Measurements from ENCODE around the gene ACSL1. TPM values are rescaled to one million over a fixed set of nuclear protein-coding genes. Genes with fewer than 3 reads are reported as not detected.

Gene ACSL1
- total and polyA plus RNA-seq, 2 donors (not counting 1 experiment from before 2014, with no cell fraction given), result 15.4 to 30.1 TPM

DNA sequence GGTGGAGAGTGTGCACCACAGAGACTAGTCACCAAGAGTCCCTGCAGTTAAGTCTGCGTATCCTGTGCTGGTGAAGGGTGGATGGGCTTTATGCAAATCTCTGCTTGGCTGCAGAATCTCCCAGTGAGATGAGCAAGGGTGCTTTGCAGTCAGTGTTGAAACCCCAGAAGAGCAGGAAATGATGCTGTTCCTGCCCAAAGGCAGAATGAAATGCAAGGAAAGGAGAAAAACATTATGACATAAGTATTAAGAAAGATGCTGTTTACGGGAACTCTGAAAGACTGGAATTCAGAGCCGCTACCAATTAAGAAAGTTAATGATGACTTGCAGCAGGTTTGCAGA lies 25.4 kb upstream of the ACSL1 start:
- H3K27ac ChIP-seq (ENCODE audit: insufficient read depth, low read length), result no peak overlapping the region
- H3K9me3 ChIP-seq (ENCODE audit: control insufficient read depth, insufficient read depth, low read depth, low read length), result no peaks in the 10 kb centered on the region
- H2AFZ ChIP-seq (ENCODE audit: low read length), result no peak overlapping the region
- H3K4me1 ChIP-seq (ENCODE audit: control insufficient read depth, extremely low read depth, insufficient read depth, low read length), result no peaks in the 10 kb centered on the region
- H3K4me2 ChIP-seq (ENCODE audit: extremely low read depth, insufficient read depth, low read length), result no peak overlapping the region
- no peaks in the 10 kb centered on the region for H3K36me3 ChIP-seq (ENCODE audit: control insufficient read depth, insufficient read depth, low read length)
- no peaks in the 10 kb centered on the region for H4K20me1 ChIP-seq (ENCODE audit: control insufficient read depth, extremely low read depth, insufficient read depth, low read length)
- TF ChIP-seq EZH2 (IDR thresholded peaks at IDR 0.05; ENCODE audit: low read length, missing control alignments), result no peak
- TF ChIP-seq, protein P1, sequence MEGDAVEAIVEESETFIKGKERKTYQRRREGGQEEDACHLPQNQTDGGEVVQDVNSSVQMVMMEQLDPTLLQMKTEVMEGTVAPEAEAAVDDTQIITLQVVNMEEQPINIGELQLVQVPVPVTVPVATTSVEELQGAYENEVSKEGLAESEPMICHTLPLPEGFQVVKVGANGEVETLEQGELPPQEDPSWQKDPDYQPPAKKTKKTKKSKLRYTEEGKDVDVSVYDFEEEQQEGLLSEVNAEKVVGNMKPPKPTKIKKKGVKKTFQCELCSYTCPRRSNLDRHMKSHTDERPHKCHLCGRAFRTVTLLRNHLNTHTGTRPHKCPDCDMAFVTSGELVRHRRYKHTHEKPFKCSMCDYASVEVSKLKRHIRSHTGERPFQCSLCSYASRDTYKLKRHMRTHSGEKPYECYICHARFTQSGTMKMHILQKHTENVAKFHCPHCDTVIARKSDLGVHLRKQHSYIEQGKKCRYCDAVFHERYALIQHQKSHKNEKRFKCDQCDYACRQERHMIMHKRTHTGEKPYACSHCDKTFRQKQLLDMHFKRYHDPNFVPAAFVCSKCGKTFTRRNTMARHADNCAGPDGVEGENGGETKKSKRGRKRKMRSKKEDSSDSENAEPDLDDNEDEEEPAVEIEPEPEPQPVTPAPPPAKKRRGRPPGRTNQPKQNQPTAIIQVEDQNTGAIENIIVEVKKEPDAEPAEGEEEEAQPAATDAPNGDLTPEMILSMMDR (conservative IDR thresholded peaks at IDR 0.05 in 1 of 2, IDR thresholded peaks at IDR 0.05 in 1 of 2; ENCODE audit: low read depth in 1 of 2, low read length in 2 of 2), result no peak
- no peak for DNase-seq (ENCODE audit: low read depth in 2 of 2)
- no peaks in the 10 kb centered on the region for H3K79me2 ChIP-seq (ENCODE audit: control insufficient read depth, insufficient read depth, low read length)
- no peaks in the 10 kb centered on the region for H3K27me3 ChIP-seq (ENCODE audit: control insufficient read depth, insufficient read depth, low read length)
- no peak overlapping the region for H3K9ac ChIP-seq (ENCODE audit: insufficient read depth, low read length)
- no peak overlapping the region for H3K4me3 ChIP-seq (replicated peaks in 1 of 4; ENCODE audit: control extremely low read depth in 1 of 4, insufficient read depth in 1 of 4, low read depth in 3 of 4, low read length in 4 of 4)

DNA sequence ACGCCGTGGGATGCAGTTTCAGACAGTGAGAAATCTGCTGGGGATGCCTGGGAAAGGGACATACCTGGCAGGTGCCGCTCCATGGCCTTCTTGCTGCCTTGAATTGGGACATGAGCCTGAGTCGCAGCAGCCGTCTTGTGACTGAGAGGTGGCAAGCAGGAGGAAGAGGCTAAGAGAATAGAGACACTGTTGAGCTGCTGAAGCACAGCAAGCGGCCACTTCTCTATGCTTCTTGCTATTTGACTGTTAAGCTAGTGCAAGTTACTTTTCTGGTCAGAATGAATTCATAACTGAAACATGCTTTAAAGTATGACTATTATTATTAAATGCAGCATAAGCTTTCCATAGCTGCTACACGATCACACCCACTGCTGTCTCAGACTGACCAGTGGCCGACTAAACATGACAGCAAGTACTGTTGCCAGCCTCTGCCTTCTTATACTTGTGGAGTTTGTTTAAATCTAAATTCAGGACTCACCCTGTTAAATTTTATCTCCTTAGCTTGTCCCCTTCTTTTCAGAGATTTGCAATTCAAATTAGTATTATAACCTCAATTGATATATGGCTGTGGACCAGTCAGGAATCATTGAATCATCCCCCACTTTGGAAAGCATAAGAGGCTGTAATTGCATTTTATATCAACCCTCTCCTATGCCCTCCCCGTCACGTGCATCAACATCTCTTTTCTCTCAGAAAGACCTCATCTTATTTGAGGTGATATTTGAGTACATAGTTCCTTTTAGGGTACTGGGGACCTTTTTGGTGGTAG lies 24.8 kb upstream of the ACSL1 start:
- Histone ChIP-seq H3K9ac (ENCODE audit: insufficient read depth, low read length) (no peak overlapping the region), H2AFZ (ENCODE audit: low read length) (no peak overlapping the region), H3K36me3 (ENCODE audit: control insufficient read depth, insufficient read depth, low read length) (no peaks in the 10 kb centered on the region), H3K9me3 (ENCODE audit: control insufficient read depth, insufficient read depth, low read depth, low read length) (no peaks in the 10 kb centered on the region), H3K27me3 (ENCODE audit: control insufficient read depth, insufficient read depth, low read length) (no peaks in the 10 kb centered on the region), H3K27ac (ENCODE audit: insufficient read depth, low read length) (no peak overlapping the region), H4K20me1 (ENCODE audit: control insufficient read depth, extremely low read depth, insufficient read depth, low read length) (no peaks in the 10 kb centered on the region), H3K79me2 (ENCODE audit: control insufficient read depth, insufficient read depth, low read length) (no peaks in the 10 kb centered on the region), H3K4me3 (replicated peaks in 1 of 4; ENCODE audit: control extremely low read depth in 1 of 4, insufficient read depth in 1 of 4, low read depth in 3 of 4, low read length in 4 of 4) (no peak overlapping the region), H3K4me1 (ENCODE audit: control insufficient read depth, extremely low read depth, insufficient read depth, low read length) (no peaks in the 10 kb centered on the region), H3K4me2 (ENCODE audit: extremely low read depth, insufficient read depth, low read length) (no peak overlapping the region)
- no peak for DNase-seq (ENCODE audit: low read depth in 2 of 2)
- TF ChIP-seq EZH2 (IDR thresholded peaks at IDR 0.05; ENCODE audit: low read length, missing control alignments), result no peak
- TF ChIP-seq, protein P1 (conservative IDR thresholded peaks at IDR 0.05 in 1 of 2, IDR thresholded peaks at IDR 0.05 in 1 of 2; ENCODE audit: low read depth in 1 of 2, low read length in 2 of 2), result no peak

DNA sequence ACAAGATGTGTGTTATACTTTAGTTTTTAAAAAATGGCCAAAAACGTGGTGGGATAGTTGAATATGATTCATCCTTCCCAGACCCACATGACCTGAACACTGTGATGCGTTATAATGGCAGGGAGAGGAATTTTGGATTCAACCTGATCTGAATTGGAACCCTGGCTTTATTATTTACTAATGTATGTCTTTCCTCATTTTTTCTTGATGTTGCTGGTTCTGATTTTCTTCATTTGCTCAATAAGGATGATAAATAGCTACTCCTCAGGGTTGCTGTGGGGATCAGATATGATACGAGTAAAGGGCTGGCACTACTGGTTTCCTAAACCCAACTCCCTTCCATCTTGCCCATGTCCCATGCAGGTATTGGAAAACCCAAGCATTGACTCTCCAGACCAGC lies 24.2 kb upstream of the ACSL1 start:
- H3K36me3 ChIP-seq (ENCODE audit: control insufficient read depth, insufficient read depth, low read length), result no peaks in the 10 kb centered on the region
- no peak for DNase-seq (ENCODE audit: low read depth in 2 of 2)
- no peaks in the 10 kb centered on the region for H3K9me3 ChIP-seq (ENCODE audit: control insufficient read depth, insufficient read depth, low read depth, low read length)
- H4K20me1 ChIP-seq (ENCODE audit: control insufficient read depth, extremely low read depth, insufficient read depth, low read length), result no peaks in the 10 kb centered on the region
- H3K9ac ChIP-seq (ENCODE audit: insufficient read depth, low read length), result no peak overlapping the region
- no peak overlapping the region for H3K27ac ChIP-seq (ENCODE audit: insufficient read depth, low read length)
- TF ChIP-seq, protein P1 (conservative IDR thresholded peaks at IDR 0.05 in 1 of 2, IDR thresholded peaks at IDR 0.05 in 1 of 2; ENCODE audit: low read depth in 1 of 2, low read length in 2 of 2), result no peak
- TF ChIP-seq EZH2 (IDR thresholded peaks at IDR 0.05; ENCODE audit: low read length, missing control alignments), result no peak
- H3K27me3 ChIP-seq (ENCODE audit: control insufficient read depth, insufficient read depth, low read length), result no peaks in the 10 kb centered on the region
- no peak overlapping the region for H3K4me3 ChIP-seq (replicated peaks in 1 of 4; ENCODE audit: control extremely low read depth in 1 of 4, insufficient read depth in 1 of 4, low read depth in 3 of 4, low read length in 4 of 4)
- no peak overlapping the region for H3K4me2 ChIP-seq (ENCODE audit: extremely low read depth, insufficient read depth, low read length)
- H3K79me2 ChIP-seq (ENCODE audit: control insufficient read depth, insufficient read depth, low read length), result no peaks in the 10 kb centered on the region
- H3K4me1 ChIP-seq (ENCODE audit: control insufficient read depth, extremely low read depth, insufficient read depth, low read length), result no peaks in the 10 kb centered on the region
- no peak overlapping the region for H2AFZ ChIP-seq (ENCODE audit: low read length)
